ENCODE data around the gene CRHR1.

CRHR1 gene

GRCh38 chr17:45790296-45790922, 6.3 kb downstream of the CRHR1 start:
- no peak for DNase-seq

DNA sequence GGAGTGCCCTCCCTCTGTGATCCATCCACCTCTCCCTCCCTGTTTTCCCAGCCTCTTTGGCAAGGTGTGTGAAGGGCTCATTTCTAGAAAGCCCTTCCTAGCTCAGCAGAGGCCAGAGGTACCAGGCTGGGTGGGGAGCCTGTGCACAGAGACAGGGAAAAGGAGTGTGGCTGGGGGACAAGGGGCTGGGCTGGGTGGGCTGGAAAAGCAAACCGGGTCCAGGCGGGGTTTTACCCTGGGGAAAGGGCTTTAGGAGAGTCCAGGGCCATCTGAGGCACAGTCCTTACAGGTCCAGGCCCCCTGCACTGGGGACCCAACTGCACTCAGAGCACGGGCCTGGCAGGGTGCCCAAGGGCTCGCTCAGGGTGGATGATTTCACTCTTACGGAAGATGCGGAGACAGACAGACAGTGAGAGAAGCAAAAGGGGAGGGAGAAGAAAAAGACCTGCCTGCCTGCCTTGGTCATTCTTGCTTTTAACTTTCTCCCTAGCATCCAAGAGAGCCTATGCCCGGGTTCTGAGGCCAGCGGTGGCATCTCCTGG, 7.0 kb downstream of the CRHR1 start:
- no peak for DNase-seq

GRCh38 chr17:45791935-45792334, 7.8 kb downstream of the CRHR1 start:
- DNase-seq: no peak

- DNase-seq: no peak
Observed at GRCh38 chr17:45792437-45792836, 8.3 kb downstream of the CRHR1 start.

DNA sequence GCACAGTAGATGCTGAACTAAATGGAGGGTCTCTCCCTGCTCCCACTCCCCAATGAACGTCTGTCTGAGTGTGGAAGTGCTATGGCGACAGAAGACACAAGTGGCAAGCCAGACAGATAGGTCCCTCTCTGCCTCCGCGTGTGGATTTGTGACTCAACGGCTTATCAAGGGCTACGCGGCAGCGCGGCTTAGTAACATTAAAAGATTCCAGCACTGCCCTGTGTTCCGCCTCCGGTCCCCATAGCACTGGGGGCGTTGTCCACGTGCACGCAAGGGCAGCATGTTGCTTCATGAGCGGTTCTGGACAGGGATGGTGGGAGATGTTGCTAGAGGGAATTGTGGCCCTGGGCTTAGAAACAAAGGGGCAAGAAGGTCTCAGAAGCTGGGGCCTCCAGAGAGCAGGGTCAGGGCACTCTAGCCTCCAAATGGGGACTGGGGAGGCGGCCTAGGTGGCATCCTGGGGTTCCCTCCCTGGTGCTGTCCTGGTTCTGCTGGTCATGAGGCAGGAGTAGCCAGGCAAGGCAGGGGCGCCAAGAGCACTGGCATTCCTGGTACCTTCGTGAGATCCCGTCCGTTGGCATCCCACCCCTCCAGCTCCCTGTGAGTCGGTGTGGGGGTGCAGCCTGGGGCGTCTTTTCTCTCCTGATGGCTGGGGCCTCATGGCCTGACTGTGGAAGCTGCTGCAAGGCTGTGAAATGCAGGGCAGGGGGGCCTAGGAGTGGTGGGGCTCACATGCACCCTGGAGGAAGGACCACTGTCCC, 9.1 kb downstream of the CRHR1 start:
- no peak for DNase-seq

- DNase-seq: no peak
Observed at GRCh38 chr17:45793999-45794540, 9.9 kb downstream of the CRHR1 start.

DNA sequence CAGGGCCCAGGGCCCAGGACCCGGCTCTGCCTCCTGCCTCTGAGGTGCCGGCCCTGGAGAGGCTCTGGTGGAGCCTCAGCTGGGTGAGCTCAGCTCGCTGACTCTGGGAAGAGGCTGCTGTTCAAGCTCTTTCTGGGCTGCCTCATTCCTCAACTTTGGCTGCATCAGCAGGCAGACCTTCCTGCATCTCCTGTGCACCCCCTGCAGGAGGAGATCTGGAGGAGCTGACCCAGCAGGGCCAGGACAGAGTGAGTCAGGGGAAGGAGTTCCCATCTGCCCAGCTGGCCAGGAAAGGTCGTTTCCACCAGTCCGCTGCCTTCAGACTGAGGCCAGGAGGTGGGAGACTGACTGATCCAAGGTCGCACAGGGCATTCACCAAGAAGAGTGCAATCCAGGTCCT, 10.7 kb downstream of the CRHR1 start:
- no peak for DNase-seq

DNA sequence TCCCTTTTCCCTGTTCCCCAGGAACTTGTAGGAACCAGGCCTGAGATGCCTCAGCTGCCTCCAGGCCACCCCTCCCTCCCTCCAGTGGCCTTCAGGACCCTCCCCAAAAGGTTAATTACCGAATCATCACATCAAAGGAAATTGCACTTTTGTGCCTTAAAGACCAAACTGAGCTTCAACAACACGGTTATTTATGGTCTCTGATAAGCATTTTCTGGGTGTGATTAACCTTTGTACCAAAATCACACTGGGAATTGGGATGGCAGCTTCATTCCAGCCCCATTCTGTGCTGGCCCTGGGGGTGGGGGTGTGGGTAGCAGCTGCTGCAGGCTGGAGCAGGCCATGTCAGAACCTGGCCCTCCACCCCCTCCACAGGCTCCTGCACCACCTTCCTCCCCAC, 16.7 kb downstream of the CRHR1 start:
- no peak for DNase-seq

GRCh38 chr17:45801421-45801820, 17.3 kb downstream of the CRHR1 start:
- no peak for DNase-seq

- DNase-seq: no peak
Observed at GRCh38 chr17:45808845-45809244, 24.7 kb downstream of the CRHR1 start.

- no peak for DNase-seq
Observed at GRCh38 chr17:45809499-45809898, 25.4 kb downstream of the CRHR1 start.

GRCh38 chr17:45812102-45812501, 28.0 kb downstream of the CRHR1 start:
- peak; percentile 3 for DNase-seq

DNA sequence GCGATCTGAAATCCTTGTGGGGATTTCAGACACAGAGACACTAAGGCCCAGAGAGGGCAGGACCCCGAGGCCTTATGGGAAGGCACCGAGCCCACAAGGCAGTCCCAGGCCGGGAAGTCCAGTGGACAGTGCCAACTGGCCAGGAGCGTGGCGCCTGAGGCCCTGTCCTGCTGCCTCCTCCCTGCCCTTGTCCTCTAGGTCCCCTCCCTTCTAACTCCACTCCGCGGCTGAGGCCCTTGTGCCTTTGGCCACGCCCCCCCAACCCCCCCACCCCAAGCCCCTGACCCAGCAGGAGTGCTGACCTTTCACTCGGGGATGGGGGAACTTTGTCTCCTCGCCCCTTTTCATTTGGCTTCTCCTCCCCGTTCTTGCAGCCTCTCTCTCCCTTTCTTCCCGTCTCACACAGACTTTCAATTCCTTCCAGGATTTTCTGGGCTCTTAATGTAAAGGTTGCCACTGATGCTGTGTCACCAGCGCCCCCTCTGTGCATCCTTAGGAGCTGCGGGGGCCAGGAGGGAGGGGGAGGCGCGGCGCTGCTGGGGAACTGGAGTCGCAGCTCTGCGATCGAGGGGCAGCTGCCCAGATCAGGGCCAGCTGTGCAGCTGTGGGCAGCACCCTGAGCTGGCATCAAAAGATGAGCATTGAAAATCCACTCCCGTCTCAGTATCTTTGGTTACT, 29.1 kb downstream of the CRHR1 start:
- no peak for DNase-seq

GRCh38 chr17:45814622-45815606, 30.8 kb downstream of the CRHR1 start:
- DNase-seq: no peak

- DNase-seq: no peak
Observed at GRCh38 chr17:45815752-45816151, 31.6 kb downstream of the CRHR1 start.

DNA sequence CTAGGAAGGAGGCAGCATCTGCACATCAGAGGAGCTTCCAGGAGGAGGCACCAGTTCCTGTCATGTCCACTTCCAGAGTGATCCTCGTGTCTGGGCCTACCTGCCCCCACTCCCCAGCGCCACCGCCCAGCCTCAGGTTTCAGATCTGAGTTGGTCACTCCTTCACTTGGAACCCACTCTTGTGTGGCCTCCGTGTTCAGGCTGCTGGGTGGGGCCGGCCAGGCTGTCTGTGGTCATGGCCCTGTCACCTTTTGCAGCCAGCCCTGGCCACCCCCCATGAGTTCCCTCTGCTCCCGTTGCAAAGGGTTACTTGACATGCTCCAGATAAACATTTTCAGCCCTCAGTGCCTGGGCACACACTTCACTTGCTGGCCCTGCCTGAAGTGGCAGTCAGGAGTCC, 33.9 kb downstream of the CRHR1 start:
- DNase-seq: no peak

DNA sequence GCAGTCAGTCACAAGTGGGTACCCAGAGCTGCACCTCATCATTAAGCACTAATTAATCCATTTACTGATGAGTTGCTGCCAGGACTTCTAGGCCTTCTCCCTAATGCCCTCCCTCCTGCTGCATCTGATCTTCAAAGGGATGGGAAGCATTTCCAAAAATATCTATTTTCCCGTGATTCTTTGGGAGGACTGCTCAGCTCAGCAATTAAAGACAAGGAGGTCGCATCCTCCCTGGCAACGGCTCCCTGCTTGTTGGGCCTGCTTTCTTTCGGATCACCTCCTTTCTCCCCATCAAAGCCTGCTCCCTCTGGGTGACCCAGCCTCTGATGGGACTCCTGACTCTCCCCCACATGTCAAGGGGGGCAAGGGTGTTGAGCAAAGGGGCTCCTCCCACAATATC, 34.6 kb downstream of the CRHR1 start:
- DNase-seq: no peak

DNA sequence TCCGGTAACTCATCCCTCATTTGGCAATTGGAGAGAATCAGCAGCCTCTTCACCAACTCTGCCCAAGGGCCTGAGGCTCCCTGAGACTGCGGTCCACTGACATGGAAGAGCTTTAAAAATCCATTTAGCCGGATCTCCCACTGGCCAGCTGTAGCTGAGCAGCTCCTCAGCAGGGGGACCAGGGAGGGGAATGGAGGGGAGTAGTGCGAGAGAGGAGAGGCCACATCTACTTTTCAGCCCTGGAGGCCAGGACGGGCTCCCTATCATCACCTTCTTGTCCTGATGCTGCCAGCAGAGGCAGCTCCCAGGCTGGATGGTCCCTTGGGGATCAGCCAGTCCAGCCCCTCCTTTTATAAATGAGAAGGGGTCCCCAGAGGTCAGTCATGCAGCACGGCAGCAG, 35.5 kb downstream of the CRHR1 start:
- DNase-seq: no peak

- no peak for DNase-seq
Observed at GRCh38 chr17:45820052-45820780, 36.1 kb downstream of the CRHR1 start.

- DNase-seq: no peak
Observed at GRCh38 chr17:45821147-45821546, 37.0 kb downstream of the CRHR1 start.

DNA sequence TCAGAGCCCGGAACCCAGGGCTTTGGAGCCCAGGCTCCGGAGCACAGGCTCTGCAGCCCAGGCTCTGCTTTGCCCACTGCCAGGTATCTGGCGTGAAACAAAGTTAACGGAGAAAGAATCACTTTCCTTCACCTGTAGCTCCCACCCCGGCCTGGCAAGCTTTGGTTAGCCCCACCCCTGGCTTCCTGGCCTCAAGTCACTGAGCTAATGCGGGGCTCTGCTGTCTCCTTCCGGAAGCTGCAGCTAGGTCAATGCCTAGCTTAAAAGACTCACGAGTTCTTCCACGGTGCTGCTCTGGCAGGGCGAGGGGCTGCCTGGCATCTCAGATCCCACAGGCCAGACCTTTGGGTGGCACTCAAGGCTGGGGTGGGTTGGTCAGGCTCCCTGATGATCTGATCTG, 39.5 kb downstream of the CRHR1 start:
- DNase-seq: no peak
